HuH-7.5 (cell line): Measurements from ENCODE around the gene TKFC.
"Not testable (repeated sequence)": the region's sequence is repeated elsewhere in the genome, so short reads cannot be mapped to it uniquely, and the experiment has no call there.

ENCODE experiments used
- DNase-seq: peaks from one replicate; pipeline ENCODE4 v3.0.0; 2011; ENCODE audit warnings: low spot score

TKFC gene

DNA sequence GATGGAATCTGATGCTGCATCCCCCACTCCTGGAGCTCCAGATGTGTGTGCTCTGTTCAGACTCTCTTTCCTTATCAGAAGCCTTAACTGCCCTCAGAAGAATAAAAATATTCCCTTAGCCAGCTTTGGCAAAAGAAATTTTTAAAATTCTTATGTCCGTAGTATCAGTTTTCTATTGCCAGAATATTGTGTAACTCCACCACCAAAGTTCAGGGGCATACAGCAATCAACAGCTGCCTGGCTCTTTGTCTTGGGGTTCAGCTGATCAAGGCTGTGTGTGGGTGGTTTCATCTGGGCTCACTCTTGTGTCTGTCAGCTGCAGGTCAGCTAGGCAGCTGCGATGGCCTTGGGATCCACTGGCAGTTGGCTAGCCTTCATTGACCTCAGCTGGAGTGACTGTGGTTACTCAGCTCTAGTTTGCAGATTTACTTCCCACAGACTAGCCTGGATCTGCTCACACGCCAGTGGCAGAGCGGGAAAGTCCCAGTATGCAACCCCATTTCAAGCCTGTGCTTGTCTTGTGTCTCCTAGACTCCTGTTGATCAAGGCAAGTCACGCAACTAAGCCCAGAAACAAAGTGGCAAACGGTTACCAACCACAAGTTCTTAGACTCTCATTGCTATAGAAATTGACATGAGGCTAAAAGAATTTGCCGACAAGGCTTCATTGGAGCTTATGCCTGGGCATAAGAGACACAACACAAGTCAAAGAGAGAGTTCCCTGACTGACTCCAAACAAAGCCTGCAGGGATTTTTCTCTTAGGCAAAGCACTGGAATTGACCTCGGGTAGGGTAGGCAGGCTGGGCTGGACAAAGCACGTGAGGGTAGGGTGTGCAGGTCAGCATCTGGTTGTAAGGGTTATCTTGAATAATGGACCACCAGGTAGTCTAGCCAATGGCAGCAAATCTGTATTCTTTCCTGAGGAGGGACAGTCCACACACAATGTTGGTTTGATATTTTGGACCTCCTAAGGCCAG, 36.6 kb downstream of the TKFC start:
- no peak for DNase-seq

DNA sequence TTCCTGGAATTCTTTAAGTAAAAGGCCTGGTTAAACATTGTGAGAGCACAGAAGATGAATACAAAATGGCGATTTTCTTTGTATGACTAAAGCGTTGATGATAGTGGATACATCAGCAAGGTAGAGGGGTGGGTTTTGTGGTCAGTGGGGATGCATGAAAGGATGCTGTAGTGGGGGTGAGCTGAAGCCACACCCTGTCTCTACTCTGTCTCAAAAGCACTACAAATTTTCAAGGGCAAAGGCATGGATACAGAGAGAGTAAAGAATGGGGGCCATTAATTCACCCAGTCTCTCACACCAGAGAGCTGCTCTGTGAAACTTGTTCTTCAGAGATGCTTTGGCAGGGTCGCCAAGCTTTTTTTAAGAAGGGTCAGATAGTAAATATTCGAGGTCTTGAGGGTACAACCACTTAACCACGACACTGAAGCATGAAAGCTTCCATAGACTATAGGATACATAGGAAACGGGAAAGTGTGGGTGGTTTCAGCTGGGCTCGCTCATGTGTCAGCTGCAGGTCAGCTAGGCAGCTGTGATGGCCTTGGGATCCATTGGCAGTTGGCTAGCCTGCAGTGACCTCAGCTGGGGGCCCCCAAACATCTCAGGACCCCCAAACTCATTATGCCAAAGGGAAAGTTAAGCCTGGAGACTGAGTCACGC, 37.4 kb downstream of the TKFC start:
- DNase-seq, result no peak

DNA sequence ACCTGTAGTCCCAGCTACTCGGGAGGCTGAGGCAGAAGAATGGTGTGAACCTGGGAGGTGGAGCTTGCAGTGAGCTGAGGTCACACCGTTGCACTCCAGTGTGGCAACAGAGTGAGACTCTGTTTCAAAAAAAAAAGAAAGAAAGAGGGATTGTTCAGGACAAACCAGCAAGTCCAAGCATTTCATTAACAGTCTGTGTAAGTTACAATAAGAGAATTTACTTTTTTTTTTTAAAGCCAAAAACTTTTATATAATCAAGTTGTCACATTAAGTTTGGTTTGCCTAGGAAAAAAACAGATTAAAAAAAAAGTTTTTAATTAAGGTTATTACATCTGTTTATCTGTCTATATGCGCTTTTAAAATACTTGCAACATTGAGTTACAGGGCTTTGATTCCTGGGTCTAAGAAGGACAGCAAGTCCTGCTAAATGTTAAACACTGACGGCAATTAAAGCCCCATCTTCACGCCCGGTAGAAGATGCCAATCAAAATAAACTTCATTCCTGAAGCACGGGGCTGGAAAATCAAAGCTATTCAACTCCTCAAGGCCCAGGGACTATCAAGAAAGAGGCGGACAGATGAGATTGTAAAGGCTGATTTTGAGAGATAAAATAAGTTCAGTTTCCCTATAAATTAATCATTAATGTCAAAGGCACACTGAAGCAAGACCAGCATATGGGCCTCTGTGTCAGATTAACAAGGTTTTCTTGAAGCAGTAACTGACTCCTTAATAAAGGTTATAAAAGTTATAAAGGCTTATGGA, 39.8 kb downstream of the TKFC start:
- DNase-seq, result no peak

DNA sequence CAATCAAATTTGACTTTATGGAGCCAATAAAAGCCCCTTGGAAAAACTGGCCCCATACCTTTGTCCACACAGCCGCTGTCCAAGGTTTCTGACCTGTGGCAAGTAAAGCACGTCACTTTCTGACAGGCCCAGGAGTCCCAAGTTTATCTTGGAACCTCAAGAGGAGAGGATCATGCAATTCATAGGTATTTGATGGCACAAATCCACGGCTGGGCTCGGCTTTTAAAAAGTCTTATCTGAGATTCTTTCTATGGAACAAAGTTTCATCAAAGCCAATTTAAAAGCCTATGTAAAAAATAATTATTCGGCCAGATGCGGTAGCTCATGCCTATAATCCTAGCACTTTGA, 42.7 kb downstream of the TKFC start:
- DNase-seq, result no peak

DNA sequence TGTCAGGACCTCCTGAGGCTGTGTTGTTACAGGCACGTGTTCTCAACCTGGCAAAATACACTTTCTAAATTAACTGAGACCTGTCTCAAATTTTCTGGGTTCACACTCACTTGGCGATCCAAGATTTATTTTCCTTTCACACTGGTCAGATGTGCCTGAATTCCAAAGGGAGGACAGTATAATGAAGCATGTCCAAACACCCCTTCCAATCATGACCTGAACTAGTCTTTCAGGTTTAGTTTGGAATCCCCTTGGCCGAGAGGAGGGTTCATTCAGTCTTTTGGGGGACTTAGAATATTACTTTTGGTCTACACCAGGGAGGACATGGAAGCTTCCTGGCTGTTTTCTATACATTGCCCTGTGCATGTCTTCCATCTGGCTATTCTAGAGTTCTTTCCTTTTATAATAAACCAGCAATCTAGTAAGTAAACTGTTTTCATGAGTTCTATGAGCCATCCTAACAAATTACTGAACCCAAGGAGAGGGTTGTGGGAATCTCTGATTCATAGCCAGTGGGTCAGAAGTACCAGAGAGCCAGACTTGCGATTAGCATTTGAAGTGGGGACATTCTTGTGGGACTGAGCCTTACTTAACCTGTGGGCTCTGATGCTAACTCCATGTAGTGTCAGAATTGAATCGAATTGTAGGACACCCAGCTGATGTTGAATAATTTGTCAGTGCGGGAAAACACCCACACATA, 44.6 kb downstream of the TKFC start:
- no peak for DNase-seq

DNA sequence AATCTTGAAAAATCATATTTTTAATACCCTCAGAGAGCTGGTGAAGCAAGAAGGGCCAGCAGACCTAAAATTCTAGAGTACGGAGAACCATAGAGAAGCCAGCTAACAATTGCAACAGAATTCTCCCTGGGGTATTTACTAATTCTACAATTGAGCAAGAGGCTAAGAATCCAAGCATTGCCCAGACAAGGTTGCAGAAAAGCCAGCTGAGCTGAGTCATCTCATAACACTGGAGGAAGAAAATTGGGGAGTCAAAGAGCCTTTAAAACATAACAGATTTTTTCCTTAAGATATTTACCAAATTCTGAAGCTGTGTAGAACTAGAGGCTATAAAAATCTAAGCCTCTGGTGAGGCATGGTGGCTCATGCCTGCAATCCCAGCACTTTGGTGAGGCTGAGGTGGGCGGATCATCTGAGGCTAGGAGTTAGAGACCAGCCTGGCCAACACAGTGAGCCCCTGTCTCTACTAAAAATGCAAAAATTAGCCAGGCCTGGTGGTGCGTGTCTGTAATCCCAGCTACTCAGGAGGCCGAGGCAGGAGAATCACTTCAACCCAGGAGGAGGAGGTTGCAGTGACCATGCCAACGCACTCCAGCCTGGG, 45.8 kb downstream of the TKFC start:
- DNase-seq, result no peak

DNA sequence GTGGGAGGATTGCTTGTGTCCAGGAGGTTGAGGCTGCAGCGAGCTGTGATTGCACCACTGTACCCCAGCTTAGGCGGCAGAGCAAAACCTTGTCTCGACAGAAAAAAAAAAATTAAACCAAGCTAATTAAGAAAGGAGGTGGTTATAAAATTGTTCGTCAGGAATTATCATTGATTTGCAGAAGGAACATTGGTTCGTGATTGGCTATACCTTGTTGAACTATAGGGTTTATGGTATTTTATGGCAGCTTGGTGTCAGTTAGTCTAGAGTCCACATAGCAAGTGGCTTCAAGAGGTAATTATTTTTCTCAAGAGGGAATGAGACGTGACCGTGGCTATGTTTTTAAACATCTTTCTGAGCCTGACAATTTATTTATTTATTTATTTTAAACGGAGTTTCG, 47.9 kb downstream of the TKFC start:
- no peak for DNase-seq

DNA sequence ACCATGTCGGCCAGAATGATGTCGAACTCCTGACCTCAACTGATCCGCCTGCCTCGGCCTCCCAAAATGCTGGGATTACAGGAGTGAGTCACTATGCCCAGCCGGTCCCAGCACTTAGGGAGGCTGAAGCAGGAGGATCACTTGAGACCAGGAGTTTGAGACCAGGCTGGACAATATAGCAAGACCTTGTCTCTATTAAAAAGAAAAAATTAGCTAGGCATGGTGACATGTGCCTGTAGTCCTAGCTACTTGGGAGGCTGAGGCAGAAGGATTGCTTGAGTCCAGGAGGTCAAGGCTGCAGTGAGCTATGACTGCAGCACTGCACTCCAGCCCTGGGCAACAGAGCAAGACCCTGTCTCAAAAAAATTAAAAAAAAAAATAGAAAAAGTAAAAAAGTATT, 50.8 kb downstream of the TKFC start:
- not testable (repeated sequence) for DNase-seq

DNA sequence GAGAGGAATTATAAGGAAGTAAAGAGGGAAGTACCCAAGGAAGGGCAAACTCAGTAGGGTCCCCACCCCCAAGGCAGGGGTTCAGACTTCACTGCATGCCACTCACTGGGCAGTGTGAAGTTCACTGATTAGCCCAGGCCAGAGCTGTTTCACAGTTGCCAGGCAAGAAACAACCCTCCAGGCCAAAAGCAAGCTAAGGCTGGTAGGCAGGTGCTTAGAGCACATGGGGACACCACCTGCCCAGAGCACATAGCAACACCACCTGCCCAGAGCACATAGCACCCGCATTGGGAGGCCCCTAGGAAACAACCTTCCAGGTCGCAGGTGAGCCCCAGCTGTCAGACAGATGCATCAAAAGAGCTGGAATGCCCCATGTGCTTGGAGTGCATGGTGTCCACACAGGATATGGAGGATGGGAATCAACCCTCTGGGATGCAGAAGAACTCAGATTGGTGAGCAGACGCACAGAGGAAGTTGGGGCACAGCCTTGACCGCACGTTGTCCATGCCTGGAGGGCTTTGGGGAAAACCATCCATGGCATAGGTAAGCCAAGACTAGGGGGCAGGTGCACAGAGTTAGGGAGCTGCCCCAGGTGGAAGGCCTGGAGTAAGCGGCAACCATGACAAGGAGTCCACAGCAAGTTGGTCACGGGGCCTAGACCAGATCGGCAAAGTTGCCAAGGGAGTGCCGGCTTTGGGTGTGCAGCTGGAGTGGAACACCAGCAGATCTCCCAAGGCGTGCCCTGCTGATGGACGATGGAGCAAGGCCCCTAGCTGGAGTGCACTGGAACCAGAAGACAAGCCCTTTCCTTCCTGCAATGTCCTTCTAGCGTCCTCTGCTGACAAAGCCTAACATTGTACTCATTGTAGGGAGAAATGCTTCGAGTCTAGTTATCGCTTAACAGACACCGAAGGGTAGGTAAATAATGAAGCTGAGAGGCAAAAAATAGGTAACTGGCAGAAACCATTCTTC, 51.5 kb downstream of the TKFC start:
- DNase-seq, result no peak

DNA sequence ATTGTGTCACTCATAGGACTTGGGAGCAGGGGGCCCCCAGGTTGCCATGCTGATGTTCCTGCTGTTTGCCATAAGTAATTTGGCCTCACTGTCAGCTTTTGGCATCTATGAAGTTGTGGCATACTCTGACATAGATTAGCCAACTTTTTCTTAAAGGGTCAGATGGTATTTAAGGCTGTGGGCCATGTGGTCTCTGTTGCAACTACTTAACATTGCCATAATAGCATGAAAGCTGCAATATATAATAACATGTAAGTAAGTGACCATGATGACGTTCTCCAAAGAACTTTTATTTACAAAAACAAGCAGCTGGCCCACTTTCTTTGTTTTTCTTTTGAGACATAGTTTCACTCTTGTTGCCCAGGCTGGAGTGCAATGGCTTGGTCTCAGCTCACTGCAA, 57.1 kb downstream of the TKFC start:
- DNase-seq, result no peak

DNA sequence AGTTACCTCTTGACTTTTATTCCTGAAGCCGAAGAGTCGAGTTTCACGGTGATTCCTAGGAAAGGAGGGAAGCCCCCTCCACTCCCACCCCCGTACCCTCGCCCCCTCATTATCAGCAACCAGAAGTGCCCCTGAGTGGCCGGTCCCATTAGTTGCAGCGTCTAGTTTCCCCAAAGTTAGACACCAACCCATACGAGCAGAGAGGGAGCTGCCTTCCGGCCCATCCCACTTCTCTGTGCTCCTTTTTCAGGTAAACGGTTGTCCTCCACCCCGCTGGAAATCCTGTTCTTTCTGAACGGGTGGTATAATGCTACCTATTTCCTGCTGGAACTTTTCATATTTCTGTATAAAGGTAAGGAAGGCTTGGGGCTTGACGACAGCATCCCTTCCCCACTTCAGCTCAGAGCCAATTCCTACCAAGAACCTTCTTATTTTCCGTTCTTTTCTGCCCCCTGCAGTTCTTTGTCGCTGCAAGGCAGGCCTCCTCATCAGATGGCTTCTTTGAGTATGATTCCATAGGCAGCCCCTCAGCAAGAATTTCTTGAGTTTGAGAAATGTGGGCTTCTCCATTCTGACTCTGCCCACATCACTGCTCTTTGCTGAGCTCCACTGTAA, 60.1 kb downstream of the TKFC start:
- peak; percentile 59 for DNase-seq
